ENCODE measurements around the gene TASOR2.

The TASOR2 gene

DNA sequence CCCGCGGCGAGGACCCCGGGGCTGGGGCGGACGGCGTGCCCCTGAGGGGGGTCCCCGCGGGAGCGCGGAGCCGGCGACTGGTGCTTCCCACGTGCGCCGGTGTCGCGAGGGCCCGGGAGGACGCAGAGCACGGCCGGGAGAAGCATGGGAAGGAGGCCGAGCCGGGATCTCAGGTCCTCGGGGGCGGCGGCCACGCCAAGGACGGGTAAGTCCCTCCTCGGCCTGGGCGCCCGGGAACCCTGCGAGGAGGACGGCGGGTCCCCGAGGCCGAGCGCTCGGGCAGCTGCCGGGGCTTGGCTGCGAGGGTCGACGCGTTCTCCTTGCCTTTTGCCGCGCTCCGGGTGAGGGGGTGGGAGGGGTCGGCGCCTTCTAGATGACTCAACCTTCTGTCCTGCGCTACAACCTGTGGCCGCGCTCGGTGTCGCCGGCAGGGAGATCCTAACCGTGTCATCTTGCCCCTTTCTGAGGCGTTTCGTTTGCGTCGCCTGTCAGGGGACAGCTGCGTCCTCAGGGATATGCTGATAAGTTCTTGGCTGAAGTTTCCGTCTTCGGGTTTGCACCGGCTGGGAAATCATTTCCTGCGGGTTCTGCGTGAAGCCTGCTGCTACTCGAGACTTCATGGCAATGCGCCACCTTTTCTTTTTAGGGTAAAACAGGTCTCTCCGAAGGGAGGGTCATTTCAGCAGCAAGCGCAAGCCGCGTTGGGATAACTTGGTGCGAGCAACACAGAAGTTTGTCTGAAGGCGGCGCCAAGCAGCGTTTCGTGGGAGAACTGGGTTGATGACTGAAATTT, 529 bp downstream of the TASOR2 start:
- DNase-seq (ENCODE audit: low read depth) = peak; percentile 51

DNA sequence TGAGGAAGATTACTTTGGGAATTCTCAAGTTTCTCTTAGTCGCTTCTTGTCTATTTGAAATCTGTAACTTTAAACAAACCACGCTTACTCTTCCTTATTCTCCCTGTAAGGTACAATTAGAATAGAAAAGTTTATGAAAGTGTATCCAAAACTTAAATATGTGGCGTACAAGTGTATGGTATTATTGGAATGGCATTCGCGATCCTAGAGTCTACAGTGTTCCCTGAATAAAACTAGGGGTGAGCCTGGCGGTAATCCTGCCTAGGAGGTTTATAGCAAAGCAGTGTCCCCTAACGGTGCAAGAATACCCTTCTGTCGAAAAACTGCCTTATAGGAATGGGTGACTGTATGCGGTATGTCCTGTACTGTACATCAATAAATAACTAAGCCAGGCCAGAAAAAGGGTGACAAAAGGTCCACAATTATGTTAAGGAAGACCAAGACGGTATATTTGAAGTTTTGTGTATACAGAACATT, 1.2 kb downstream of the TASOR2 start:
- DNase-seq (ENCODE audit: low read depth) = no peak

DNA sequence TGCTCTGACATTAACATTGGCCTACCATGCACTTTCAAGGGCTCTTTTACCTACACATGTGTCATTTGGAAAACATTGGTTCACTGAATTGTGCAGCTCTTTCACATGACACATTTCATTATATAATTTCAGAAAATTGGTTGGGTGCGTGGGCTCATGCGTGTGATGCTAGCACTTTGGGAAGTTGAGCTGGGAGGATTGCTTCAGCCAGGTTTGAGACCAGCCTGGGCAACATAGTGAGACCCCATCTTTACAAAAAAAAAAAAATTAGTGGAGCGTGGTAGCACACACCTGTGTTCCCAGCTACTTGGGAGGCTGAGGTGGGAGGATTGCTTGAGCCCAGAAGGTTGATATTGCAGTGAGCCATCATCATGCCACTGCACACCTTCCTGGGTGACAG, 3.9 kb downstream of the TASOR2 start:
- DNase-seq (ENCODE audit: low read depth) = no peak

DNA sequence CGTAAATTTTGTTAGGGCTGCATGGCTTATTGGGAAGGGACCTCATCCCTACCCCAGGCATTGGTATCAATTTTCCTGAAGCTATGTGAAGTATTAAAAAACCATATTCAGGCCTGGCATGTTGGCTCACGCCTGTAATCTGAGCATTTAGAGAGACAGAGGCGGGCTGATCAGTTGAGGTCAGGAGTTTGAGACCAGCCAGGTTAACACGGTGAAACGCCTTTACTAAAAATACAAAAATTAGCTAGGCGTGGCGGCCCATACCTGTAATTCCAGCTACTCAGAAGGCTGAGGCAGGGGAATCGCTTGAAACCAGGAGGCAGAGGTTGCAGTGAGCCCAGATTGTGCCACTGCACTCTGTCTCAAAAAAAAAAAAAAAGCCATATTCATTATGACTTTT, 7.1 kb downstream of the TASOR2 start:
- DNase-seq (ENCODE audit: low read depth) = no peak

DNA sequence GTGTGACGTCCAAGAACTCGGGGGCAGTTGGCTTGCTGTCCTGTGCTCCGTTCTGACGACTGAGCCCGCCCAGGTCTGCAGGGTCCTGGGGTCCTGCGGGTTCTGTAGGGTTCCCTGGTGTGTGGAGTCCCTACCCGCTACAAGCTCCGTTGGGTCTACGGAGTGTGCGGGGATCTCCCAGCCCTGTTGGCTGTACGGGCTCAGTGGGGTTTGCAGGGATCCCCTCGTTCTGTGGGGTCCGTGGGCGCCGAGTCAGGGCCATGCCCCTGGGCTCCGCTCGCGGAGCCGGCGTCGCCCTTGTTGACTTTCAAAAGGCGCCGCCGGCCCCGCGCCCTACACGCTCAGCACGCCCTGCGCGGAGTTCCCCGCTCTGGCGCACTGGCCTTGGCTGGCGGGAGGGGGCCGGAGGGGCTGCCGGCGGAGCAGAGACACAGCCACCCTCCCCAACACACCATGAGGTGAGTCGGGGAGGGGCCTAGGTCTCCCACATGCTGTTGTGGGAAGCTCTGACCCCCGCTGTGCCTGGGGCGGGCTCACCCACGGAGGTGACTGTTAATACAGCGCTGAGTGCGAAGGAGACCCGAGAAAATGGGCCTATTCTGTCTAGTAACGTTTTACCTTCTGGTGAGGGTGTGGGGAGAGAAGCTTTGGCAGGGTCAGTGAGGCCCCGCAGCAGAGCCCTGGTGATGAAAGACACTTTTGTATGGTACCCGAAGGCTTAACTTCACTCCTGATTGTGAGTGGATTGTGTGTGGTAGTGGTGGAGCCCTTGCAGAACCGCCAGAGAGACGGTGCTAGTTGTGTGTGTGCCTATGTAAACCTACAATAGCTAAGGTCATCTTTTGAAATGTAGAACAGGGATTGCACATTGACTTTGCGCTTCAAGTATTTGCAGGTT, 8.1 kb downstream of the TASOR2 start:
- peak; percentile 44 for DNase-seq (ENCODE audit: low read depth)

DNA sequence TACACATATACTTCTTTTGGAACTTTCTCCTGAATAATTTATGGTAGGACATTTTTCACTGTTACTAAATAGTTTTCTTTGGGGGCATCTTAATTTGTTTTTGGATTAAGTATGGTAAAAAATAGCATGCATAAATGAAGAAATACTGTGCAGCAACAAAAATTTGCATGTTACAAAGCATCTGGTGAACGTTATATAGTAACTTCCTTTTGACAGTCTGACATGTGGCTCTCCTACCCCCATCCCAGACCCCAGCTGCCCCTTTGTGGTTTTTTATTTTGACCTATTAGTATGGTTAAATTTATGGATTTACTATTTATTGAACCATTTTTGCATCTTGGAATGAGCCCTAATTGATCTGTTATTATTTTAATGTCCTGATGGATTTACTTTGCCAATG, 9.9 kb downstream of the TASOR2 start:
- DNase-seq (ENCODE audit: low read depth) = no peak

DNA sequence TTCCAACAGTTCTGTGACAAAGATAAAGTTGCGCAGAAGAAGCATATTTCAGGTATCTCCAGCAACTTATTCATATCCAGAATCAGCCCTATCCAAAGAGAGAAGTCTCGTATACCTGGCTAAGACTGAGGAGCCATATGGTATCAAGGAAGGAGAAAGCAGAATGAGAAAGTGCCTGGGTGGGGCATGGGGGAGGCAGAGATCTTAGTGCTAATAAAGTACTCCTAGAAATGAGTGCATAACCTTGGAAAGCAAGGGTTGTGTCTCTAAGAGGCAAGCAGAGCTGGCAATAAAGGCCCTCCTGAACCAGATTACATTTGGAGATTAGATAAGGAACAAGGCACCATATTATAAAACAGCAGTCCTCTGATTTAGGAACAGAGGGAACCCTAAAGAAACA, 12.7 kb downstream of the TASOR2 start:
- DNase-seq (ENCODE audit: low read depth) = no peak

DNA sequence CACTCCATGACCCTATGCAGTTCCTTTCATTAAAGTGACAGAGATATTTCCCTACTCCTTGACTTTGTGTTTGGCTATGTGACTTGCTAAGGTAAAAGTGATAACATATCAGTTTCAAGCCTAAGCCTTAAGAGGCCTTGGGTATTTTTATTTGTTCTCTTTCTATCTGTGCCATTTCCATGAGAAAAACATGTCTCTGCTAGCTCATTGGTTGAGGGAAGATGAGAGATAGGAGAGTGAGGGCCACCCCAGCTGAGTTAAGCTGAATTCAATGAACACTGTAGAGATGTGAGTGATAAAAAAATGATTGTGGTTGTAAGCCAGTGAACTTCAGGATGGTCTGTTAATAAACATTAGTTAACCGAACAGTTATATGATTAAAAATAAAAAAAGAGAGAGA, 13.4 kb downstream of the TASOR2 start:
- no peak for DNase-seq (ENCODE audit: low read depth)

DNA sequence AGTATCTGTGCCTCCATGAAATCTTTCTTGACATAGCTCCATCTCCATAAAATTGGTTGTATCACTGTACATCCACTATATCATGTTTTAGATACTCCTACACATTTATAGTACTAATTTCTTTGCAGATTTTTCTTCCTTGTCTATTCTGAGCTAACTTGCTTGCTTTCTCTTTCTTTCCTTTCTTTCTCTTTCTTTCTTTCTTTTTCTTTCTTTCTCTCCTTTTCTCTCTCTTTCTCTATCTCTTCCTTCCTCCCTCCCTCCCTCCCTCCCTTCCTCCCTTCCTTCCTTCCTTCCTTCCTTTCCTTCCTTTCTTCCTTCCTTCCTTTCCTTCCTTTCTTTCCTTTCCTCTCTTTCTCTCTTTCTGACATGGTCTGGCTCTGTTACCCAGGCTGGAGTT, 23.7 kb downstream of the TASOR2 start:
- no peak for DNase-seq (ENCODE audit: low read depth)

DNA sequence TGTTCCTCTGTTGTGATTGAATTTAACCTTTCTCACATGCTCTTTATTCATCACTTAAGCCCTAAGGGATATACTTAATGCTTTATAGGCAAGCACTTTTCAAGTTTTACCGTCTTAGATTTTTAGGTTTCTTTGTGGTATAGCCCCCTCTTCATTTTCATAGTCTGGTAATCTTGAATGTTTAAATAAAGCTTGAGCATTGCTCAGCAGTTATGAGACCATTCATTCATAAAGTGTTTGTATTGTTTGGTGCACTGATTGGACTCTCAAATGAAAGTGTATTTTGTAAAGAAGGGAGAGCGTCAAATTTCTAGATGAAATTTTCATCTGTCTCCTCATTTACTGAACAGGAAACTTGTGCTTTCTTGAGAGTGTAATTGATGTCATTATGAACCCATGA, 25.2 kb downstream of the TASOR2 start:
- no peak for DNase-seq (ENCODE audit: low read depth)

DNA sequence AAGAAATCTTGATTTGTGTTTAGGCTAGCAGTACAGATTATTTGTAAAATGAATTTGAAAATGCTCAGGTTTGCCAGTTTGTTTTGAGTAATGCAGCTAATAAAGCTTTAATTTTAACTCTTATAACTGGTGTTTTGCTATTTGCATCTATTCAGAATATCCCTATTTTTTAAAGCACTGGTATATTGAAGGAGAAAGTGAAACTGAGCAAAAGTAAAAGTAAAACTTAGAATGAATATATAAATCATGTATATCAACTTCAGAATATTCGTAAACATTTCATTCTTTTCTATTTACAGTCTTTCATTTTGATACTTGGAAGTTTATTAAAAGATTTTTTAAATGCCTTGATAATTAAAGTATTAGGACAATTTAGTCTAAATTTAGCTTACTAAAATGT, 26.2 kb downstream of the TASOR2 start:
- DNase-seq (ENCODE audit: low read depth) = no peak

DNA sequence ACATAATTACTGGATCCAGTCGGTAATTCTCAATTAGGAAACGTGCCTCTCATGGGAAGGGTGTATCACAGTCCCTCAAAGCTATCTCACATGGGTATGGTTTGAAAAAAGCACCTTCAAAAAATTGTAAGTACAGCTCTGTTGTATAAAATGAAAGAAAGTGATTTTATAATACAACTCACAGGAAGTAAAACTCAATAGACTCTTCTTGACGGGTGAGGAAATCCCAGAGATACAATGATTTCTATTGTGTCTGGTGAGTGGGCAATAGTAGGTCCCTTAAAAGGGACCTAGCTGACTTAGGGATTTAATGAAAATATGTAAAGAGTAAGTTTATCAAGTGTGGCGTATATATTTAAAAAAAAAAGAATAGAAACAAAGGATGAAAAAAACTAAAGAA, 27.0 kb downstream of the TASOR2 start:
- DNase-seq (ENCODE audit: low read depth) = no peak

DNA sequence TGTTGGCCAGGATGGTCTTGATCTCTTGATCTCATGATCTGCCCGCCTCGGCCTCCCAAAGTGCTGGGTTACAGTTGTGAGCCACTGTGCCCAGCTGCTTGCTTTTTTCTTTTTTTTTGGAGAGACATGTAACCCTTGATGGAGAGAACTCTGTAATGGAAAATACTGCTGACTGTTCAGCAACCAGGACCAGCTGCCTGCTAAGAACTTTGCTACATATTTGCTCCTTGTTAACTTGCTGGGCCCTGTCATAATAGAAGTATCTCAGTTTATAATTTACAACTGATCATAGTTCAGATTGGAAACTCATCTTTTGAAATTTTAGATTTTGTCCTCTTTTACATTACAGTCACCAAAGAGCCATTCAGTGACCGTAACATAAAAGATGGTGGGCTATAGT, 34.9 kb downstream of the TASOR2 start:
- no peak for DNase-seq (ENCODE audit: low read depth)

DNA sequence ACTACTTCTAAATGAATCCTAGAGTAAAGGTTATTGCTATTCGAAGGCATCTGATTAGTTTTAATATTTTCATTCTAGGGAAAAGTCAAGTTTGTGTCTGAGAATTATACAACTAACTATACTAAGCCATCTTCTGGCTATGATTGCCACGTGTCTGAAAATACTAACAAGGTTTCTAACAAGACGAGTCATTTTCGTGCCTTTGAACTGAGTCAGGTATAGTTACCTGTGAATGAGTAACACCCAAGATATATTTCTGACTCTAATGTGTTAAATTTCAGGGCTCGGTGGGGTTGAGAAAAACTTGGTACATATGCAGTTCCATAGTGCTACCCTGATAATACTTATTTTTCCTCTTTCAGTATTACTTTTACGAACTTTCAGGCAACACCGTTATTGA, 35.5 kb downstream of the TASOR2 start:
- DNase-seq (ENCODE audit: low read depth) = no peak

DNA sequence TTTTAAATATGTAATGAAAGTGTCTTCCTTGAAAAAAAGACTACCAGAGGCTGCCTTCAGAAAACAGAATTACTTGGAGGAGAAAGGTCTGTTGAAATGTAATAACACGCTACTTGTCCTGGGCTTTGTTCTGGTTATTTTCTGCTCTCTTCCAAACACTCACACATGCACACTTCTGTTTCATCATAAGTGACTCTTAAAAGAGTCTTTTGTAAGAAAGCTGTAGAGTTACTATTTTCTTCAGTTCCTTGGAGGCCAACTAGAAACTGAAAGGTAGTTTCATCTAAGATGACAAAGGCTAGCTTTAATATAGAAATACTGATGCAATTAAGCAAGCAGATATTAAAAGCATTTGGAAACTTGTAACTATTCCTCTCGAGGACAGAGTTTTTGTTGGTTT, 39.1 kb downstream of the TASOR2 start:
- DNase-seq (ENCODE audit: low read depth) = no peak

DNA sequence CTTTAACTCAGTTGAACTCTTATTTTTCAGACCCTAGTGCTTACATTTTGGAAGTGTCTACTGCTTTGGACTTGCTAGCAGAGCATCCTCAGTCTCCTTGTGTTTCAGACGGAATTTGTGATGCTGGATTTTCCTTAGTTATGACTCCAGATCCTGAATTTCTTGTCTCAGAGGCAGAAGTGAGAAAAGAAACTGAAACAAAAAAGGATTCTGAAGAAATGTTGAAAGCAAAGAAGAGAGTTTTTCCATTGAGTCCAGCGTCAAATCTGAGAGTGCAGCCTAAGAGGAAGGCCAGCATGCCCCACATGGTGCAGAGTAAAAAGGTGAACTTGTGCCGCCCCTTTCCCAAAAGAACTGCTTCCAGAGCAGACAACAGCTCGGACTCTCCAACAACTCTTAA, 46.1 kb downstream of the TASOR2 start:
- no peak for DNase-seq (ENCODE audit: low read depth)

DNA sequence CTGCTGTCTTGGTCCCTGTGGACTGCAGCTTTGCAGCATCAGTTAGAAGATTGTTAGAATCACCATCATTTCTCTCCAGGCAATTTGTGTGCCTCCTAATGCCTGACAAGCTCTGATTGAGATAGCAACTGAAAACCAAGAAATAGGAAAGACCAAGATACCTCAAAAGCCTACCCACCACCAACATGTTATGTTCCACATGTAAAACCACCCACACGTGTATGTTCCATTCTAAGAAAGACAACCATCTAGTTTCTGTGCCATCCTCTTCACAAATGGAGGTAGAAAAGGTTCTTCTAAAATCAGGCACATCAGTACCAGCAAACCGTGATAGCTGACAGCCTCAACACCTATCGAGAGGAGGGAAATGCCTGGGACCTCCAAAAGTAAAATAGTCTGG, 46.9 kb downstream of the TASOR2 start:
- no peak for DNase-seq (ENCODE audit: low read depth)

DNA sequence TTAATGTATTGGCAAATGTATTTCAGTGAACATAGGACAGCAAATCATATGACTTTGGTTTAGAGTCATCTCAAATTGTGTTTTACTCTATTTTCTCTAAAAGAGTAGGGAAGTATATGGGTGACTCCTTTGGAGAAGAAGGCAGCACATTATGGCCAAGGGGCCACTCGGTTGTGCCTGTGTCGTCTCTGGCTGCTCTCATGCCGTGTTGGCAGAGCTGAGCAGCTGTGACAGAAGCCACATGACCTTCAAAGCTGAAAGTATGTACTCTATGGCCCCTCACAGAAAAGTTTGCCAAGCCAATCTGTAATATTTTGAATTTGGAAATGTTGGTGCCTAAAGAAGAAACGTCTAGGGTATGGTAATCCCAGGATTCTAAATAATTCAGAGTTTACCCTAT, 47.5 kb downstream of the TASOR2 start:
- no peak for DNase-seq (ENCODE audit: low read depth)
